ENCODE results near the gene TRERF1. TPM values are rescaled to one million over a fixed set of nuclear protein-coding genes. Genes with fewer than 3 reads are reported as not detected.

The TRERF1 gene
- polyA plus RNA-seq, 1 donor (not counting 4 experiments of a cell fraction or from before 2014, with no cell fraction given): 4.8 TPM

GRCh38 chr6:42440778-42441696, 10.7 kb downstream of the TRERF1 start:
- Histone ChIP-seq H3K4me1 (ENCODE audit: control insufficient read depth, extremely low read depth, insufficient read depth, low read length) (no peaks in the 10 kb centered on the region), H3K9me1 (ENCODE audit: control insufficient read depth, extremely low read depth, insufficient read depth, low read length) (no peaks in the 10 kb centered on the region), H3K79me2 (ENCODE audit: control insufficient read depth, insufficient read depth, low read length) (peaks cover 62% of the 10 kb centered on the region), H3K9ac (ENCODE audit: control insufficient read depth, extremely low read depth, insufficient read depth, low read length) (no peak overlapping the region), H3K27me3 (ENCODE audit: control insufficient read depth, extremely low read depth, insufficient read depth, low read length) (no peaks in the 10 kb centered on the region), H3K4me2 (ENCODE audit: control insufficient read depth, extremely low read depth, insufficient read depth, low read depth, low read length) (no peak overlapping the region), H4K20me1 (ENCODE audit: control insufficient read depth, extremely low read depth, insufficient read depth, low read length) (no peaks in the 10 kb centered on the region), H3K27ac (ENCODE audit: control insufficient read depth, insufficient read depth, low read length) (no peak overlapping the region), H3K4me3 (ENCODE audit: control insufficient read depth in 2 of 3, extremely low read depth in 1 of 3, insufficient read depth in 2 of 3, low read depth in 1 of 3, low read length in 3 of 3) (no peak overlapping the region), H2AFZ (ENCODE audit: control insufficient read depth, low read length) (no peak overlapping the region), H3K36me3 (ENCODE audit: control insufficient read depth in 2 of 2, extremely low read depth in 1 of 2, insufficient read depth in 2 of 2, low read length in 2 of 2) (peaks cover 0 to 1% of the 10 kb centered on the region in 2 experiments), H3K9me3 (ENCODE audit: control insufficient read depth, low read depth, low read length) (no peaks in the 10 kb centered on the region)
- dilution Hi-C loops (cut with MboI; ENCODE audit: extremely low pct_ligation_motif_present, low sequenced_read_pairs): no loop called here
- TF ChIP-seq CTCF (optimal IDR thresholded peaks at IDR 0.05 in 1 of 3, IDR thresholded peaks at IDR 0.05 in 1 of 3, conservative IDR thresholded peaks at IDR 0.05 in 1 of 3; ENCODE audit: extremely low read depth in 1 of 3, insufficient read depth in 2 of 3, low read length in 3 of 3) (no peak), EZH2 (IDR thresholded peaks at IDR 0.05; ENCODE audit: low read length) (no peak)
- FAIRE-seq (no peak), DNase-seq (ENCODE audit: low read depth, low spot score) (no peak)

- H3K79me2 ChIP-seq (ENCODE audit: control insufficient read depth, insufficient read depth, low read length): peaks cover 56% of the 10 kb centered on the region
- H3K9me1 ChIP-seq (ENCODE audit: control insufficient read depth, extremely low read depth, insufficient read depth, low read length): no peaks in the 10 kb centered on the region
- H3K9ac ChIP-seq (ENCODE audit: control insufficient read depth, extremely low read depth, insufficient read depth, low read length): no peak overlapping the region
- H3K4me2 ChIP-seq (ENCODE audit: control insufficient read depth, extremely low read depth, insufficient read depth, low read depth, low read length): no peak overlapping the region
- no peak overlapping the region for H3K27ac ChIP-seq (ENCODE audit: control insufficient read depth, insufficient read depth, low read length)
- H3K9me3 ChIP-seq (ENCODE audit: control insufficient read depth, low read depth, low read length): no peaks in the 10 kb centered on the region
- DNase-seq (ENCODE audit: low read depth, low spot score): no peak
- H3K36me3 ChIP-seq (ENCODE audit: control insufficient read depth in 2 of 2, extremely low read depth in 1 of 2, insufficient read depth in 2 of 2, low read length in 2 of 2): peaks cover 0 to 1% of the 10 kb centered on the region in 2 experiments
- no peak overlapping the region for H2AFZ ChIP-seq (ENCODE audit: control insufficient read depth, low read length)
- TF ChIP-seq CTCF (optimal IDR thresholded peaks at IDR 0.05 in 1 of 3, IDR thresholded peaks at IDR 0.05 in 1 of 3, conservative IDR thresholded peaks at IDR 0.05 in 1 of 3; ENCODE audit: extremely low read depth in 1 of 3, insufficient read depth in 2 of 3, low read length in 3 of 3) (no peak), EZH2 (IDR thresholded peaks at IDR 0.05; ENCODE audit: low read length) (no peak)
- no peak for FAIRE-seq
- H3K4me3 ChIP-seq (ENCODE audit: control insufficient read depth in 2 of 3, extremely low read depth in 1 of 3, insufficient read depth in 2 of 3, low read depth in 1 of 3, low read length in 3 of 3): no peak overlapping the region
- dilution Hi-C loops (cut with MboI; ENCODE audit: extremely low pct_ligation_motif_present, low sequenced_read_pairs): no loop called here
- no peaks in the 10 kb centered on the region for H3K4me1 ChIP-seq (ENCODE audit: control insufficient read depth, extremely low read depth, insufficient read depth, low read length)
- H4K20me1 ChIP-seq (ENCODE audit: control insufficient read depth, extremely low read depth, insufficient read depth, low read length): no peaks in the 10 kb centered on the region
- no peaks in the 10 kb centered on the region for H3K27me3 ChIP-seq (ENCODE audit: control insufficient read depth, extremely low read depth, insufficient read depth, low read length)
Observed at GRCh38 chr6:42440027-42440426, 11.7 kb downstream of the TRERF1 start.

Measured in keratinocyte (primary cell).